ENCODE results near the gene RAB3B.

DNA sequence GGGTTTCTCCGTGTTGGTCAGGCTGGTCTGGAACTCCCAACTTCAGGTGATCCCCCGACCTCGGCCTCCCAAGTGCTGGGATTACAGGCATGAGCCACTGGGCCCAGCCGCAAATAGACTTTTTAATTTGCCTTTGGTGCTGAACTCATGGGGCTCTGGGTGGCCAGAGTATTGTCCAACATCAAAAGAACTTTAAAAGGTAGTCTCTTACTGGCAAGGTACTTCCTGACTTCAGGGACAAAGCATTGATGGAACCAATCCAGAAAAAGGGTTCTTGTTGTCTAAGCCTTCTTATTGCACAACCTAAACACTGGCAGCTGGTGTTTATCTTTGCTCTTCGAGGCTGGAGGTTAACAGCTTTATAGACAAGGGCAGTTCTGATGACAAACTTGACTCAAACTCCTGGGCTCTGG is 46.9 kb upstream of the RAB3B start:
- TF ChIP-seq, protein P1, sequence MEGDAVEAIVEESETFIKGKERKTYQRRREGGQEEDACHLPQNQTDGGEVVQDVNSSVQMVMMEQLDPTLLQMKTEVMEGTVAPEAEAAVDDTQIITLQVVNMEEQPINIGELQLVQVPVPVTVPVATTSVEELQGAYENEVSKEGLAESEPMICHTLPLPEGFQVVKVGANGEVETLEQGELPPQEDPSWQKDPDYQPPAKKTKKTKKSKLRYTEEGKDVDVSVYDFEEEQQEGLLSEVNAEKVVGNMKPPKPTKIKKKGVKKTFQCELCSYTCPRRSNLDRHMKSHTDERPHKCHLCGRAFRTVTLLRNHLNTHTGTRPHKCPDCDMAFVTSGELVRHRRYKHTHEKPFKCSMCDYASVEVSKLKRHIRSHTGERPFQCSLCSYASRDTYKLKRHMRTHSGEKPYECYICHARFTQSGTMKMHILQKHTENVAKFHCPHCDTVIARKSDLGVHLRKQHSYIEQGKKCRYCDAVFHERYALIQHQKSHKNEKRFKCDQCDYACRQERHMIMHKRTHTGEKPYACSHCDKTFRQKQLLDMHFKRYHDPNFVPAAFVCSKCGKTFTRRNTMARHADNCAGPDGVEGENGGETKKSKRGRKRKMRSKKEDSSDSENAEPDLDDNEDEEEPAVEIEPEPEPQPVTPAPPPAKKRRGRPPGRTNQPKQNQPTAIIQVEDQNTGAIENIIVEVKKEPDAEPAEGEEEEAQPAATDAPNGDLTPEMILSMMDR (conservative IDR thresholded peaks at IDR 0.05; ENCODE audit: low read length): no peak
- no peak for TF ChIP-seq EZH2phosphoT487 (IDR thresholded peaks at IDR 0.05; ENCODE audit: borderline replicate concordance)

Measured in Loucy (cell line).